ENCODE results near the gene TAT. TPM values are rescaled to one million over a fixed set of nuclear protein-coding genes. Genes with fewer than 3 reads are reported as not detected.
"Not testable (repeated sequence)": the region's sequence is repeated elsewhere in the genome, so short reads cannot be mapped to it uniquely, and the experiment has no call there.

TAT gene
- total RNA-seq, 1 donor from 2014 or later, result not detected

GRCh38 chr16:71590071-71590470 lies 13.2 kb upstream of the TAT start:
- intact Hi-C loops (cut with DNase I); DNase-seq (ENCODE audit: missing footprints); ATAC-seq: not testable (repeated sequence)

GRCh38 chr16:71589334-71589733 lies 12.4 kb upstream of the TAT start:
- ATAC-seq; intact Hi-C loops (cut with DNase I); DNase-seq (ENCODE audit: missing footprints): not testable (repeated sequence)

GRCh38 chr16:71585318-71585703 lies 8.4 kb upstream of the TAT start:
- intact Hi-C loops (cut with DNase I), result no loop called here
- no peak for ATAC-seq
- no peak for DNase-seq (ENCODE audit: missing footprints)

- DNase-seq (ENCODE audit: missing footprints), result no peak
- no peak for ATAC-seq
- intact Hi-C loops (cut with DNase I), result no loop called here
Observed at GRCh38 chr16:71584543-71585317, 7.8 kb upstream of the TAT start.

GRCh38 chr16:71582553-71582848 lies 5.6 kb upstream of the TAT start:
- DNase-seq (ENCODE audit: missing footprints); intact Hi-C loops (cut with DNase I); ATAC-seq: not testable (repeated sequence)

GRCh38 chr16:71574702-71575101 lies 2.2 kb downstream of the TAT start:
- intact Hi-C loops (cut with DNase I), result no loop called here
- ATAC-seq (no peak), DNase-seq (ENCODE audit: missing footprints) (no peak)

GRCh38 chr16:71573387-71574094 lies 3.4 kb downstream of the TAT start:
- ATAC-seq, result no peak
- no peak for DNase-seq (ENCODE audit: missing footprints)
- intact Hi-C loops (cut with DNase I), result no loop called here

GRCh38 chr16:71572497-71573116 lies 4.3 kb downstream of the TAT start:
- intact Hi-C loops (cut with DNase I), result no loop called here
- ATAC-seq (no peak), DNase-seq (ENCODE audit: missing footprints) (no peak)

- ATAC-seq (no peak), DNase-seq (ENCODE audit: missing footprints) (no peak)
- intact Hi-C loops (cut with DNase I), result no loop called here
Observed at GRCh38 chr16:71570144-71570543, 6.7 kb downstream of the TAT start.

- DNase-seq (ENCODE audit: missing footprints) (no peak), ATAC-seq (no peak)
- intact Hi-C loops (cut with DNase I), result no loop called here
Observed at GRCh38 chr16:71569621-71570020, 7.3 kb downstream of the TAT start.

GRCh38 chr16:71568551-71568950 lies 8.3 kb downstream of the TAT start:
- DNase-seq (ENCODE audit: missing footprints) (no peak), ATAC-seq (no peak)
- intact Hi-C loops (cut with DNase I), result no loop called here

GRCh38 chr16:71567931-71568330 lies 9.0 kb downstream of the TAT start:
- intact Hi-C loops (cut with DNase I), result no loop called here
- no peak for DNase-seq (ENCODE audit: missing footprints)
- ATAC-seq, result no peak

- intact Hi-C loops (cut with DNase I), result no loop called here
- ATAC-seq, result no peak
Observed at GRCh38 chr16:71565812-71566700, 10.8 kb downstream of the TAT start.

GRCh38 chr16:71564335-71564967 lies 12.4 kb downstream of the TAT start:
- DNase-seq (ENCODE audit: missing footprints), result no peak
- no peak for ATAC-seq
- intact Hi-C loops (cut with DNase I), result no loop called here

More at GRCh38 chr16:71565812-71566700, 10.8 kb downstream of the TAT start:
- DNase-seq (ENCODE audit: missing footprints), result no peak

- intact Hi-C loops (cut with DNase I), result no loop called here
- no peak for ATAC-seq
- DNase-seq (ENCODE audit: missing footprints), result no peak
Observed at GRCh38 chr16:71562552-71562951, 14.3 kb downstream of the TAT start.

- ATAC-seq; DNase-seq (ENCODE audit: missing footprints); intact Hi-C loops (cut with DNase I): not testable (repeated sequence)
Observed at GRCh38 chr16:71561886-71562285, 15.0 kb downstream of the TAT start.

- ATAC-seq, result no peak
- DNase-seq (ENCODE audit: missing footprints), result no peak
- intact Hi-C loops (cut with DNase I), result no loop called here
Observed at GRCh38 chr16:71559855-71560254, 17.0 kb downstream of the TAT start.

GRCh38 chr16:71557954-71558582 lies 18.8 kb downstream of the TAT start:
- intact Hi-C loops (cut with DNase I), result no loop called here
- ATAC-seq (no peak), DNase-seq (ENCODE audit: missing footprints) (no peak)

Measured in Right ventricle myocardium inferior (tissue), 1 donor.